Measurements from ENCODE around the gene SATB1.

Gene SATB1

DNA sequence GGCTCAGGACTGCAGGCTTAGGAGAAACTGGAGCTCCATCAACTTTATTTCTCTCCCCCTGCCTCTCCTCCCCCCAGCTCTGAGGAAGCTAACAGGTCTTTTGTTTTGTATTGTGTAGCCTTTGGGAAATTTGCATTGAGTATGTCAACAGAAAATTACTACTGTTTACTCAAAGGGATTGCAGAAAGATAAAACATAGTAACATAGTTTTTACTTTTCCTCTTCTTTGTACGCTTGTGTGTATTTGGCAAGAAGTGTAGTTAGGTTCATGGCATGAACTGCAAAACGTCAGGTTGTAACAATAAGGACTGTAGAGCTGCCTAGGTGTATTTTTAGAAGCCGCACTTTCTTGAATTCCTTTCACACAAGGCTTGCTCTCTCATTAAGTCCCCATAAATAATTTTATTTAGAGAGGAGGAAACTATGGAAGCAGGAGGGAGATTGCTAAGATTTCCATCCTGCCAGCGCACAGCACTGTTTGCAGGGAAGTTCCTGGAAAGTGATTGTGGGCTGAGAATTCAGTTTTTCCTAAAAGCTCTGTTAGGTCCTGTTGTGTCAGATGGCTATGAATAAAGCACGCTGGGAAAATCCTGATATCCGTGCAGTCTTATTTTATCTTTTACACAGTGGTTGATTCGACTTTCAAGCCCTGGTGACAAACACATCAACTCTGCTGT, 21.1 kb upstream of the SATB1 start (continued):
- TF ChIP-seq, protein P1, sequence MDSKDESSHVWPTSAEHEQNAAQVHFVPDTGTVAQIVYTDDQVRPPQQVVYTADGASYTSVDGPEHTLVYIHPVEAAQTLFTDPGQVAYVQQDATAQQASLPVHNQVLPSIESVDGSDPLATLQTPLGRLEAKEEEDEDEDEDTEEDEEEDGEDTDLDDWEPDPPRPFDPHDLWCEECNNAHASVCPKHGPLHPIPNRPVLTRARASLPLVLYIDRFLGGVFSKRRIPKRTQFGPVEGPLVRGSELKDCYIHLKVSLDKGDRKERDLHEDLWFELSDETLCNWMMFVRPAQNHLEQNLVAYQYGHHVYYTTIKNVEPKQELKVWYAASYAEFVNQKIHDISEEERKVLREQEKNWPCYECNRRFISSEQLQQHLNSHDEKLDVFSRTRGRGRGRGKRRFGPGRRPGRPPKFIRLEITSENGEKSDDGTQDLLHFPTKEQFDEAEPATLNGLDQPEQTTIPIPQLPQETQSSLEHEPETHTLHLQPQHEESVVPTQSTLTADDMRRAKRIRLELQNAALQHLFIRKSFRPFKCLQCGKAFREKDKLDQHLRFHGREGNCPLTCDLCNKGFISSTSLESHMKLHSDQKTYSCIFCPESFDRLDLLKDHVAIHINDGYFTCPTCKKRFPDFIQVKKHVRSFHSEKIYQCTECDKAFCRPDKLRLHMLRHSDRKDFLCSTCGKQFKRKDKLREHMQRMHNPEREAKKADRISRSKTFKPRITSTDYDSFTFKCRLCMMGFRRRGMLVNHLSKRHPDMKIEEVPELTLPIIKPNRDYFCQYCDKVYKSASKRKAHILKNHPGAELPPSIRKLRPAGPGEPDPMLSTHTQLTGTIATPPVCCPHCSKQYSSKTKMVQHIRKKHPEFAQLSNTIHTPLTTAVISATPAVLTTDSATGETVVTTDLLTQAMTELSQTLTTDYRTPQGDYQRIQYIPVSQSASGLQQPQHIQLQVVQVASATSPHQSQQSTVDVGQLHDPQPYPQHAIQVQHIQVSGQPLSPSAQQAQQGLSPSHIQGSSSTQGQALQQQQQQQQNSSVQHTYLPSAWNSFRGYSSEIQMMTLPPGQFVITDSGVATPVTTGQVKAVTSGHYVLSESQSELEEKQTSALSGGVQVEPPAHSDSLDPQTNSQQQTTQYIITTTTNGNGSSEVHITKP (tag by site-specific recombination; IDR thresholded peaks at IDR 0.05), result 0 out of 2 replicates have a peak, but pooled peaks have one; percentile 2

DNA sequence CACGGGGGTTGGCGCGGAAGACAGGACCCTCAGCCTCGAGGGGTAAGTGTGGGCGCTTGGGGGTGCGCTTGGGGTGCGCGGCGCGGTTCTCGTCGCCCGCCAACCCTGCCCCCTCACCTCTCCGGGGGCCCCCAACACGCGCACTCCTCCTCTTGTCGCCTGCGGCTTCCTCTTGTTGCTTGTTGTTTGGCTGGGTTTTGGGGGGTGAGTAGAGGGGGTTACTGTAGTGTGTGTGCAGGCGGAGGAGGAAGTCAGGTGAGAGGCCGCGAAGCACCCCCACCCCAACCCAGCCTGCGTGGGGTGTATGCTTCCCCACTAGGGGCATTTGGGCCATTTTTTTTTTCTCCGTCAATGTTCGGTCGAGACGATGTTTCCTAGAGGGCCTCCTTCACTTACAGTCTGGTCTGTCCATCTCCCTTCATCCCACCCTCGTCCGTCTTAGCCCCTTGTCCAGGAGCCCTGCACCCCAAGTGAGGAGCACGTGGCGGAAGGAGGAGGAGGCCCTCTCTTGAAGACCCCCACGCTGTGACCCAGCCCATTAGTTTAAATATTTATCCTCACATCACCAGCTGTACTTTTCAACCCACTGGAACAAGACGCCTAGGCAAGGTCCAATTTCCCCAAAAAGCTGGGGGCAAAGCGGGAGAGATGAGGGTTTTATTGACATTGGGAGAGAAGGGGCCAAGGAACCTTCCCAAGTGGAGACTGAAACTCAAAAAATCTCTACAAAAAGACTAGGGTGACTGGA, 20.4 kb upstream of the SATB1 start:
- Histone ChIP-seq H3K36me3 (ENCODE audit: control insufficient read depth in 2 of 2, insufficient read depth in 1 of 2, low read length in 2 of 2) (no peaks in the 10 kb centered on the region), H3K4me3 (ENCODE audit: low read depth, low read length) (peak overlapping the region; percentile 69), H3K4me1 (ENCODE audit: control insufficient read depth, insufficient read depth, low read length) (peaks cover 16% of the 10 kb centered on the region), H3K9me3 (ENCODE audit: control insufficient read depth, insufficient read depth, low read depth, low read length) (no peaks in the 10 kb centered on the region), H3K27ac (ENCODE audit: extremely low read depth, low read depth, low read length) (peak overlapping the region; percentile 92; the same call in 1 of the 2 replicates)
- POLR2A ChIA-PET, result interaction anchor here (0.9 kb wide), 1 partner anchor 16 kb away, joined by 3 read pairs; no protein-coding TSS in a partner anchor
- CTCF ChIA-PET, result interaction anchor here (1.0 to 1.4 kb wide), 3 partner anchors 24 to 114 kb away, joined by 3 to 4 read pairs (median 3); no protein-coding TSS in a partner anchor
- TF ChIP-seq ZNF530 (tag by site-specific recombination; IDR thresholded peaks at IDR 0.05; ENCODE audit: low read depth), result no peak
- TF ChIP-seq, protein P2, sequence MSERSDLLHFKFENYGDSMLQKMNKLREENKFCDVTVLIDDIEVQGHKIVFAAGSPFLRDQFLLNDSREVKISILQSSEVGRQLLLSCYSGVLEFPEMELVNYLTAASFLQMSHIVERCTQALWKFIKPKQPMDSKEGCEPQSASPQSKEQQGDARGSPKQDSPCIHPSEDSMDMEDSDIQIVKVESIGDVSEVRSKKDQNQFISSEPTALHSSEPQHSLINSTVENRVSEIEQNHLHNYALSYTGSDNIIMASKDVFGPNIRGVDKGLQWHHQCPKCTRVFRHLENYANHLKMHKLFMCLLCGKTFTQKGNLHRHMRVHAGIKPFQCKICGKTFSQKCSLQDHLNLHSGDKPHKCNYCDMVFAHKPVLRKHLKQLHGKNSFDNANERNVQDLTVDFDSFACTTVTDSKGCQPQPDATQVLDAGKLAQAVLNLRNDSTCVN (tag by site-specific recombination; optimal IDR thresholded peaks at IDR 0.05), result peak; percentile 53
- TF ChIP-seq ZNF776 (tag by site-specific recombination; IDR thresholded peaks at IDR 0.05; ENCODE audit: borderline replicate concordance), result no peak
- TF ChIP-seq TRIM28 (IDR thresholded peaks at IDR 0.05; ENCODE audit: borderline replicate concordance, low read length), result no peak
- no peak for TF ChIP-seq ZBTB17 (tag by site-specific recombination; IDR thresholded peaks at IDR 0.05)
- no peak for TF ChIP-seq ZNF114 (tag by site-specific recombination; IDR thresholded peaks at IDR 0.05)
- TF ChIP-seq, protein P3, sequence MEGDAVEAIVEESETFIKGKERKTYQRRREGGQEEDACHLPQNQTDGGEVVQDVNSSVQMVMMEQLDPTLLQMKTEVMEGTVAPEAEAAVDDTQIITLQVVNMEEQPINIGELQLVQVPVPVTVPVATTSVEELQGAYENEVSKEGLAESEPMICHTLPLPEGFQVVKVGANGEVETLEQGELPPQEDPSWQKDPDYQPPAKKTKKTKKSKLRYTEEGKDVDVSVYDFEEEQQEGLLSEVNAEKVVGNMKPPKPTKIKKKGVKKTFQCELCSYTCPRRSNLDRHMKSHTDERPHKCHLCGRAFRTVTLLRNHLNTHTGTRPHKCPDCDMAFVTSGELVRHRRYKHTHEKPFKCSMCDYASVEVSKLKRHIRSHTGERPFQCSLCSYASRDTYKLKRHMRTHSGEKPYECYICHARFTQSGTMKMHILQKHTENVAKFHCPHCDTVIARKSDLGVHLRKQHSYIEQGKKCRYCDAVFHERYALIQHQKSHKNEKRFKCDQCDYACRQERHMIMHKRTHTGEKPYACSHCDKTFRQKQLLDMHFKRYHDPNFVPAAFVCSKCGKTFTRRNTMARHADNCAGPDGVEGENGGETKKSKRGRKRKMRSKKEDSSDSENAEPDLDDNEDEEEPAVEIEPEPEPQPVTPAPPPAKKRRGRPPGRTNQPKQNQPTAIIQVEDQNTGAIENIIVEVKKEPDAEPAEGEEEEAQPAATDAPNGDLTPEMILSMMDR (tag by site-specific recombination; IDR thresholded peaks at IDR 0.05), result peak; percentile 91
- no peak for TF ChIP-seq ZNF791 (tag by site-specific recombination; IDR thresholded peaks at IDR 0.05)
- TF ChIP-seq ZBTB20 (tag by site-specific recombination; IDR thresholded peaks at IDR 0.05), result peak; percentile 92
- TF ChIP-seq, protein P4, sequence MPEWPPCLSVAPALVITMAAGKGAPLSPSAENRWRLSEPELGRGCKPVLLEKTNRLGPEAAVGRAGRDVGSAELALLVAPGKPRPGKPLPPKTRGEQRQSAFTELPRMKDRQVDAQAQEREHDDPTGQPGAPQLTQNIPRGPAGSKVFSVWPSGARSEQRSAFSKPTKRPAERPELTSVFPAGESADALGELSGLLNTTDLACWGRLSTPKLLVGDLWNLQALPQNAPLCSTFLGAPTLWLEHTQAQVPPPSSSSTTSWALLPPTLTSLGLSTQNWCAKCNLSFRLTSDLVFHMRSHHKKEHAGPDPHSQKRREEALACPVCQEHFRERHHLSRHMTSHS (tag by site-specific recombination; IDR thresholded peaks at IDR 0.05), result no peak
- peak; percentile 83 for TF ChIP-seq ZFHX2 (tag by site-specific recombination; conservative IDR thresholded peaks at IDR 0.05)
- TF ChIP-seq, protein P1 (tag by site-specific recombination; IDR thresholded peaks at IDR 0.05), result peak; percentile 63; the same call in 1 of the 2 replicates
- 0 out of 2 replicates have a peak, but pooled peaks have one; percentile 24 for TF ChIP-seq ZNF777 (tag by site-specific recombination; IDR thresholded peaks at IDR 0.05; ENCODE audit: borderline replicate concordance)
- peak; percentile 64 for TF ChIP-seq GLIS1 (tag by site-specific recombination; IDR thresholded peaks at IDR 0.05)
- TF ChIP-seq ZNF843 (tag by site-specific recombination; IDR thresholded peaks at IDR 0.05), result no peak
- peak; percentile 48; the same call in 1 of the 2 replicates for TF ChIP-seq KLF16 (tag by site-specific recombination; IDR thresholded peaks at IDR 0.05)
- TF ChIP-seq WT1 (tag by site-specific recombination; IDR thresholded peaks at IDR 0.05), result no peak
- TF ChIP-seq ZNF2 (tag by site-specific recombination; IDR thresholded peaks at IDR 0.05), result 0 out of 2 replicates have a peak, but pooled peaks have one; percentile 47
- TF ChIP-seq FEZF1 (tag by site-specific recombination; IDR thresholded peaks at IDR 0.05), result no peak
- TF ChIP-seq PRDM1 (tag by site-specific recombination; IDR thresholded peaks at IDR 0.05), result 0 out of 2 replicates have a peak, but pooled peaks have one; percentile 4
- TF ChIP-seq KLF9 (tag by site-specific recombination; IDR thresholded peaks at IDR 0.05; ENCODE audit: low read depth), result peak; percentile 28; the same call in 1 of the 2 replicates
- TF ChIP-seq EGR2 (tag by site-specific recombination; IDR thresholded peaks at IDR 0.05; ENCODE audit: low read depth), result peak; percentile 61
- TF ChIP-seq OSR2 (tag by site-specific recombination; IDR thresholded peaks at IDR 0.05), result no peak
